ENCODE data around the gene HEYL. TPM values are rescaled to one million over a fixed set of nuclear protein-coding genes. Genes with fewer than 3 reads are reported as not detected.

Gene HEYL
- total RNA-seq, 2 donors from 2014 or later: 2.6 to 51.9 TPM

DNA sequence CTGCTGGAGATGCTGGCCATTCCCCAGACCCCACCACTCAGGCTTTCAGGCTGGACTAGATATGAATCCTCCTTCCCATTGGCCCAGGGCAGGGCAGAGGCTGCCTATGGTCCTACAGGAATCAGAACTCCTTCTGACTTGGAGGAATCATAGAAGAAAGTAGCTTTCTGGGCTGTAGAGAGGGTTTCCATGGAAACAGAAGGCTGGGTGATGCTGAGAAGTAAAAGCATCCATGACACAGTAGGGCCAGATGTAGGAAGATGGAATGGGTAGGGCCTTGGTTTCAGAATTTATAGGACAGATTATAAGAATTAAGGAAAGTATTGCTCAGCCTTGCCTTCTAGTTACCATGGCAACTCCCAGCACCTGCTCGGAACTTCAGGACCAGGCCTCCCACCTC is 23.4 kb upstream of the HEYL start:
- 83% methylated on average over 1 of the region's 1 CpG for WGBS
- TF ChIP-seq POLR2AphosphoS5 (IDR thresholded peaks at IDR 0.05): no peak
- TF ChIP-seq POLR2A (IDR thresholded peaks at IDR 0.05): no peak
- TF ChIP-seq, protein P1, sequence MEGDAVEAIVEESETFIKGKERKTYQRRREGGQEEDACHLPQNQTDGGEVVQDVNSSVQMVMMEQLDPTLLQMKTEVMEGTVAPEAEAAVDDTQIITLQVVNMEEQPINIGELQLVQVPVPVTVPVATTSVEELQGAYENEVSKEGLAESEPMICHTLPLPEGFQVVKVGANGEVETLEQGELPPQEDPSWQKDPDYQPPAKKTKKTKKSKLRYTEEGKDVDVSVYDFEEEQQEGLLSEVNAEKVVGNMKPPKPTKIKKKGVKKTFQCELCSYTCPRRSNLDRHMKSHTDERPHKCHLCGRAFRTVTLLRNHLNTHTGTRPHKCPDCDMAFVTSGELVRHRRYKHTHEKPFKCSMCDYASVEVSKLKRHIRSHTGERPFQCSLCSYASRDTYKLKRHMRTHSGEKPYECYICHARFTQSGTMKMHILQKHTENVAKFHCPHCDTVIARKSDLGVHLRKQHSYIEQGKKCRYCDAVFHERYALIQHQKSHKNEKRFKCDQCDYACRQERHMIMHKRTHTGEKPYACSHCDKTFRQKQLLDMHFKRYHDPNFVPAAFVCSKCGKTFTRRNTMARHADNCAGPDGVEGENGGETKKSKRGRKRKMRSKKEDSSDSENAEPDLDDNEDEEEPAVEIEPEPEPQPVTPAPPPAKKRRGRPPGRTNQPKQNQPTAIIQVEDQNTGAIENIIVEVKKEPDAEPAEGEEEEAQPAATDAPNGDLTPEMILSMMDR (IDR thresholded peaks at IDR 0.05): no peak
- H3K4me3 ChIP-seq: no peak overlapping the region
- H3K27me3 ChIP-seq (replicated peaks; ENCODE audit: insufficient read depth): no peaks in the 10 kb centered on the region
- H3K4me1 ChIP-seq (replicated peaks): no peaks in the 10 kb centered on the region
- H3K9me3 ChIP-seq: no peaks in the 10 kb centered on the region
- DNase-seq (ENCODE audit: low spot score): no peak
- no peaks in the 10 kb centered on the region for H3K36me3 ChIP-seq
- intact Hi-C loops (cut with DNase I): no loop called here
- H3K27ac ChIP-seq: no peak overlapping the region

DNA sequence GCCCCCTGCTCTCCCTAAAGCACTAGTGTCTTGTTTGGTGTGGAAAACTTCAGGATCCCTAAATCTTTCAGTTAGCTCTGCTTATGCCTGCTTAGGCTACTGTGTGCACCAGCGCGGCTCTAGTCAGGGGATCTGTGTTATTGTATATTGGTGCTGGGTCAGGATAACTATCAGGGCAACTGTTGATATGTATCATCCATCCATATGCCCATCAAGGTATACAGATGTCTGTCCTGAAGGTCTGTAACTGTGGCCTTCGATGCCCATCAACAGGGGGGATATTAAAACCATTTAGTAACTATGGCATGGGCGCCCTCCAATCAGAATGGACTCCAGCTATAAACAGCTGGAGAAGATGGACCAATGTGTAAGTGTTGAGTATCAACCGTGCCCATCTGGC is 20.1 kb upstream of the HEYL start:
- no peak for TF ChIP-seq POLR2A (IDR thresholded peaks at IDR 0.05)
- TF ChIP-seq, protein P1 (IDR thresholded peaks at IDR 0.05): no peak
- no peak for TF ChIP-seq POLR2AphosphoS5 (IDR thresholded peaks at IDR 0.05)
- no peaks in the 10 kb centered on the region for H3K9me3 ChIP-seq
- no peak overlapping the region for H3K27ac ChIP-seq
- DNase-seq (ENCODE audit: low spot score): no peak
- 85% methylated on average over 5 of the region's 5 CpGs for WGBS
- no peaks in the 10 kb centered on the region for H3K4me1 ChIP-seq (replicated peaks)
- no peaks in the 10 kb centered on the region for H3K27me3 ChIP-seq (replicated peaks; ENCODE audit: insufficient read depth)
- H3K4me3 ChIP-seq: no peak overlapping the region
- H3K36me3 ChIP-seq: no peaks in the 10 kb centered on the region
- intact Hi-C loops (cut with DNase I): no loop called here

DNA sequence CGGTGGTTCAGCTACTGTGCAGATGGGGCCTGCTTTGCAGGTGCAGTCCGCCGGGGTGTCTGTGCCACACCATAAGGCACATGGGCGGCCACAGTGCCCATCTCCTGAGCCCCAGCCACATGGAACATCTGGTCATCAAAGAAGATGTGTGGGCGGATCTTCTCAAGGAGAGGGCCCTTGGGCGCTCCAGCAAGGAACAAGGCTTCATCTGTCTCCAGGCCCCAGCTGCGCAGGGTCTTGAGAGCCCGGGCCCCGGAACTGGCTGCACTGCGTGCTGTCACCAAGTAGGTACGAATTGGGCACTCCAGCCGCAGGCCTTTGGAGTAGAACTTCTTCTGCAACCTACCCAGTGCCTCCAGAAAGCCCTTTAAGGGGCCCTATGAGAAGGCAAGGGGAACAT is 19.7 kb upstream of the HEYL start:
- Histone ChIP-seq H3K27ac (no peak overlapping the region), H3K27me3 (replicated peaks; ENCODE audit: insufficient read depth) (no peaks in the 10 kb centered on the region), H3K4me3 (no peak overlapping the region), H3K9me3 (no peaks in the 10 kb centered on the region), H3K36me3 (no peaks in the 10 kb centered on the region), H3K4me1 (replicated peaks) (no peaks in the 10 kb centered on the region)
- 90% methylated on average over 7 of the region's 12 CpGs for WGBS
- intact Hi-C loops (cut with DNase I): no loop called here
- DNase-seq (ENCODE audit: low spot score): no peak
- TF ChIP-seq, protein P1 (IDR thresholded peaks at IDR 0.05): no peak
- TF ChIP-seq POLR2AphosphoS5 (IDR thresholded peaks at IDR 0.05) (no peak), POLR2A (IDR thresholded peaks at IDR 0.05) (no peak)

DNA sequence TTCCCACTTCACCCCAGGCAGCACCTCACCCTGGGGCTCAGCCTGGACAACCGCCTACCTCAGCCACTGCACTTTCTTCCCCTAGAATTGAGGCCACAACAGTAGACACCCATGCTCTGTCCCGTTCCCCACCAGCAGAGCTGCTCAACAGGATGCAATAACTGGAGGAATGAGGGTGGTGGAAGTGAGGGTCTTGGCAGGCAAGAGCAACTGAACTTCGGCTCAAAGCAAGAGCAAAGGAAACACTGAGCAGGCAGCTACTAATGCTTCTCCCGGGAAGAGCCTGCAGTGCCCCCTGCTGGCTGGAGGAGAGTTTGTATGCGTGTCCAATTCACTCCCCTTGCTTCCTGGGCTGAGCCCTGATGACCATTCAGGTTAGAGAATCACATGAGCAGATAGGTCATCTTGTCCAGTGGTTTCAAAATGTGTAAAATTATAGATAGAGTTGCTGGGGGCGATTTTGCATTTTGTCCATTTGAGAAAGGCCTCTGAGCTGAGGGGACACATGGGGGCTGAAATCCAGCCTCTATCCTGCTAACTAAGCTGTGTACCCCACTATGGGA is 18.6 kb upstream of the HEYL start:
- intact Hi-C loops (cut with DNase I): no loop called here
- Histone ChIP-seq H3K27me3 (replicated peaks; ENCODE audit: insufficient read depth) (no peaks in the 10 kb centered on the region), H3K9me3 (no peaks in the 10 kb centered on the region), H3K27ac (no peak overlapping the region), H3K36me3 (no peaks in the 10 kb centered on the region), H3K4me1 (replicated peaks) (no peaks in the 10 kb centered on the region), H3K4me3 (no peak overlapping the region)
- peak; percentile 19 for DNase-seq (ENCODE audit: low spot score)
- TF ChIP-seq POLR2AphosphoS5 (IDR thresholded peaks at IDR 0.05): no peak
- TF ChIP-seq, protein P1 (IDR thresholded peaks at IDR 0.05): peak in 3 of 4 experiments; percentile 38 to 63 (median 45)
- WGBS: 22% methylated on average over 6 of the region's 6 CpGs

DNA sequence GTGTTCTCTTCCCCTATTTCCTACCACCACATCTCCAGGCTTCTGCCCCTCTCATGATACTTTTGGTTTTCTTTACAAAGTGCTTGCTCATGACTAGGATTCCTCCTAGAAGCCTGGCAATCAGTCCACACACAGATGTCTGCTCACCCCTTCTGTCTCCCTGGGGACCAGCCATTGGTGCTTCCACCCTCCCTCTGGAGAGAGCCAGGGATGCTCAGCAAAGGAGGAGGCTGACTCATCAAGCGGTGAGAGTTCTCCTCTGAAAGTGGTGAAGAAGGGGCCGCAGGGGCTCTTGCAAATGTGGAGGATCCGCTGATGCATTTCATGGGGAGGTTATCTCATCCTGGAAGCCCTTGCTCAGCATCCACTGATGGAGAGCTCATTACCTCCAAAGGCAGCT is 18.0 kb upstream of the HEYL start:
- Histone ChIP-seq H3K4me3 (no peak overlapping the region), H3K9me3 (no peaks in the 10 kb centered on the region), H3K27ac (no peak overlapping the region), H3K27me3 (replicated peaks; ENCODE audit: insufficient read depth) (no peaks in the 10 kb centered on the region), H3K4me1 (replicated peaks) (no peaks in the 10 kb centered on the region), H3K36me3 (no peaks in the 10 kb centered on the region)
- intact Hi-C loops (cut with DNase I): no loop called here
- 76% methylated on average over 3 of the region's 3 CpGs for WGBS
- no peak for TF ChIP-seq POLR2AphosphoS5 (IDR thresholded peaks at IDR 0.05)
- TF ChIP-seq, protein P1 (IDR thresholded peaks at IDR 0.05): no peak
- TF ChIP-seq POLR2A (IDR thresholded peaks at IDR 0.05): no peak
- DNase-seq (ENCODE audit: low spot score): no peak
